HepG2 (cell line): ENCODE results near the gene KIAA0232. TPM values are rescaled to one million over a fixed set of nuclear protein-coding genes. Genes with fewer than 3 reads are reported as not detected.

Source experiments
- ATAC-seq: fragments of 200-7000 bp; cut with Tn5 transposase; 3 replicates; pipeline ENCODE4 v1.9.1; 2020; ENCODE audit warnings: mild to moderate bottlenecking, moderate library complexity
- BruUV-seq: library from RNA; stranded (reverse); fragments of 400-500 nt; replicated peaks from 2 replicates; lab custom pipeline; 2021; lab: Mats Ljungman, UMichigan
- CTCF ChIA-PET: fragments of 300-600 bp; formaldehyde crosslinking; extraction: SDS; loops from one replicate; lab custom pipeline; 2021; ENCODE audit warnings: low total read pairs, inconsistent platforms, low intra/inter-chr PET ratio; lab: Yijun Ruan, JAX
- POLR2A ChIA-PET: fragments of 350-600 bp; sonication (Branson Sonifier 250); formaldehyde crosslinking; loops from one replicate; lab custom pipeline; 2020; ENCODE audit warnings: antibody characterized with exemption, inconsistent platforms; lab: Yijun Ruan, JAX
- DNase-seq: peaks from one replicate; pipeline ENCODE4 v3.0.0-alpha.2; 2015; ENCODE audit warnings: low spot score
- FAIRE-seq: peaks from 3 replicates; lab custom pipeline; 2011; peaks lifted over from hg19 to GRCh38; lab: Jason Lieb, UNC
- H2AFZ ChIP-seq: one replicate; pipeline ENCODE4 v1.6.1; 2011; ENCODE audit warnings: low read length, inconsistent platforms
- H3K27ac ChIP-seq: fragments of 300-600 bp; 3 replicates; pipeline ENCODE4 v1.8.0; 2011; ENCODE audit warnings: mixed run types, mild to moderate bottlenecking, mixed read lengths, low read length, inconsistent platforms; ENCODE audit not compliant: insufficient read depth; ENCODE audit errors: extremely low read length
- H3K27me3 ChIP-seq, 2 experiments: fragments of 200-600 bp in 1 of 2; 2 replicates in 1 of 2; 3 replicates in 1 of 2; pipeline versions ENCODE4 v1.6.0 to v1.8.0; 2011; ENCODE audit warnings: low read length in 2 of 2, mild to moderate bottlenecking in 2 of 2, moderate library complexity in 2 of 2, inconsistent platforms in 1 of 2; ENCODE audit not compliant: insufficient read depth in 2 of 2, control insufficient read depth in 1 of 2
- H3K36me3 ChIP-seq, 2 experiments: fragments of 200-600 bp in 1 of 2; replicated peaks in 1 of 2; 2 replicates in 1 of 2; 3 replicates in 1 of 2; pipeline versions ENCODE4 v1.5.1 to v1.8.0; 2011; ENCODE audit warnings: low read length in 2 of 2, inconsistent platforms in 1 of 2; ENCODE audit not compliant: insufficient read depth in 2 of 2, control insufficient read depth in 1 of 2
- H3K4me1 ChIP-seq: 2 replicates; pipeline ENCODE4 v1.5.1; 2012; ENCODE audit warnings: low read length, inconsistent platforms; ENCODE audit not compliant: insufficient read depth
- H3K4me2 ChIP-seq: 2 replicates; pipeline ENCODE4 v1.6.0; 2011; ENCODE audit warnings: low read depth, low read length, inconsistent platforms
- H3K4me3 ChIP-seq, 3 experiments: fragments of 200-600 bp in 1 of 3; sonication (generic), shearing (Covaris generic) in 1 of 3; replicated peaks in 1 of 3; 2 replicates each; pipeline ENCODE4 v1.5.1; 2011 to 2016; ENCODE audit warnings: low read length in 3 of 3, inconsistent platforms in 2 of 3, low read depth in 2 of 3, mild to moderate bottlenecking in 2 of 3, control low read depth in 1 of 3, mixed read lengths in 1 of 3; ENCODE audit not compliant: insufficient read depth in 1 of 3
- H3K79me2 ChIP-seq: one replicate; pipeline ENCODE4 v1.6.1; 2011; ENCODE audit warnings: low read length, inconsistent platforms; ENCODE audit not compliant: insufficient read depth
- H3K9ac ChIP-seq: 2 replicates; pipeline ENCODE4 v1.6.0; 2011; ENCODE audit warnings: mild to moderate bottlenecking, low read depth, low read length, inconsistent platforms; ENCODE audit not compliant: insufficient read depth
- H3K9me3 ChIP-seq: 2 replicates; pipeline ENCODE4 v1.5.1; 2012; ENCODE audit warnings: mild to moderate bottlenecking, low read length
- H4K20me1 ChIP-seq: 2 replicates; pipeline ENCODE4 v1.6.0; 2011; ENCODE audit warnings: inconsistent platforms, mild to moderate bottlenecking, low read length, moderate library complexity; ENCODE audit not compliant: insufficient read depth
- SP4 ChIP-seq: sonication (generic); formaldehyde crosslinking; IDR thresholded peaks from 2 replicates; pipeline ENCODE4 v1.8.1; 2023; ENCODE audit warnings: mild to moderate bottlenecking, missing genetic modification reagents
- XRCC5 ChIP-seq: fragments of 200-400 bp; formaldehyde crosslinking; optimal IDR thresholded peaks from 2 replicates; pipeline ENCODE3; 2017; ENCODE audit warnings: mild to moderate bottlenecking, low read length
- ZBTB1 ChIP-seq: sonication (generic); formaldehyde crosslinking; IDR thresholded peaks from 2 replicates; pipeline ENCODE4 v1.4.0; 2020; ENCODE audit warnings: missing genetic modification reagents, borderline replicate concordance
- ZNF432 ChIP-seq: sonication (generic); formaldehyde crosslinking; IDR thresholded peaks from 2 replicates; pipeline ENCODE4 v1.5.0; 2020; ENCODE audit warnings: missing genetic modification reagents, mild to moderate bottlenecking, borderline replicate concordance
- ZNF510 ChIP-seq: sonication (generic); formaldehyde crosslinking; IDR thresholded peaks from 2 replicates; pipeline ENCODE4 v1.4.0; 2020; ENCODE audit warnings: low read depth, mild to moderate bottlenecking, missing genetic modification reagents
- ZNF629 ChIP-seq: sonication (generic); formaldehyde crosslinking; conservative IDR thresholded peaks from 2 replicates; pipeline ENCODE4 v1.5.0; 2020; ENCODE audit warnings: missing genetic modification reagents
- WGBS: methylation state at CpG from one replicate; pipeline ENCODE4 v1.1.6; 2017; ENCODE audit warnings: low lambda C conversion rate; 5-methylcytosine and 5-hydroxymethylcytosine counted together
- in situ Hi-C: cut with HindIII; loops from 2 replicates; pipeline ENCODE4 v1.10.0; 2017; ENCODE audit warnings: low pct_unique_long_range_greater_than_20kb; ENCODE audit not compliant: extremely low pct_ligation_motif_present
- intact Hi-C: fragments of 100-400 bp; cut with micrococcal nuclease; formaldehyde crosslinking; loops from one replicate; pipeline ENCODE4 v1.10.0; 2022; ENCODE audit not compliant: unreplicated experiment
- polyA plus RNA-seq, 8 experiments: library from polyadenylated mRNA; depleted of rRNA in 3 of 8; stranded (reverse) in 7 of 8; unstranded in 1 of 8; fragments of >200 nt; fragmentation: Illumina TruSeq in 4 of 8; extraction: Trizol in 4 of 8; gene quantifications; 2 replicates each; pipeline versions ENCODE4 v1.2.1 to v1.2.3, GENCODE V29; 2011 to 2016; ENCODE audit warnings: low read depth in 4 of 8, missing spikeins in 1 of 8, mixed read lengths in 1 of 8; ENCODE audit not compliant: insufficient read depth in 1 of 8
- total RNA-seq, 5 experiments: library from RNA; depleted of rRNA; stranded (reverse); fragments of >200 nt; fragmentation: Illumina TruSeq; extraction: Trizol; gene quantifications; 2 replicates each; pipeline ENCODE4 v1.2.3, GENCODE V29; 2016; ENCODE audit warnings: low read depth in 1 of 5
- TF ChIP-seq, protein P1 (sequence below): sonication (generic); formaldehyde crosslinking; IDR thresholded peaks from 2 replicates; pipeline ENCODE4 v1.8.0; 2022; ENCODE audit warnings: mild to moderate bottlenecking, missing genetic modification reagents; ENCODE audit not compliant: insufficient replicate concordance
- TF ChIP-seq, protein P2 (sequence below), 2 experiments: fragments of 450-650 bp in 1 of 2; sonication (generic) in 1 of 2; formaldehyde crosslinking in 1 of 2; IDR thresholded peaks; 2 replicates each; pipeline versions ENCODE4 v1.6.1 to v1.8.0; 2016 to 2022; ENCODE audit warnings: antibody characterized with exemption in 1 of 2, mild to moderate bottlenecking in 1 of 2, missing genetic modification reagents in 1 of 2

KIAA0232 gene
- total and polyA plus RNA-seq, 2 of the 13 experiments (the other 11 are each of a cell fraction or from before 2014, with no cell fraction given): 7.8 to 17.1 TPM

DNA sequence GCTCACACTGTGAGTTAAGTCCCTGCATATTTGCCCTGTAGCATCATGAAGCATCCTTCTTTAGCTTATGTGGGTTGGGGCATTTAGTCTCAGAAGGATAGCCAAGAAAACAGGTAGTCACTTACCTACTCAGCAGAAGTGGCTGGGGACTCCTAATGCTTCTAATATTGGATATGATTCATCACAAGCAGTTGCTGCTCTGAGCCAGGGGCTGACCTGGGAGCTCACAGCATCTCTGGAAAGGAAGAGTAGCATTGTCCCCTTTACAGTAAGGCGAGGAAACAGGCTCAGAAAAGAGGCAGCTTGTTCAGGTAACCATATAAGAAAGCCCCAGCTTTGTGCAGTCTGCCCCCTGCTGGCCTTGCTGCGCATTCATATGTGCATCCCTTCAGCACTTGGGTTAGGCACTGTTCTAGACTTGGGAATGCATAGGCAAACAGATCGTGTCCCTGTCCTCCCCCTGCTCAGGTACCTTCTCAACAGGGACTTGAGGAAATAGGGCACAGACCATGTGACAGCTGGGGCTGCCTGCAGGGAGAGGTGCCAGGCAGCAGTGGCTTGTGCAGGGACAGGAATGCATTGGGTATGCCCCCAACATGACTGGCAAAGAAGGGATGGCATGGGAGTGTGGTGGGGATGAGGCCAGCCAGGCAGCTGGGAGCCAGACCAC, 91.4 kb downstream of the KIAA0232 start:
- DNase-seq: peak; percentile 41
- ChIA-PET POLR2A (interaction anchor here (1.0 to 2.9 kb wide), 4 partner anchors 19 to 200 kb away, joined by 3 to 13 read pairs (median 4); a partner anchor contains a TSS), CTCF (interaction anchor here (1.1 to 2.5 kb wide), 4 partner anchors 90 to 154 kb away, joined by 3 to 50 read pairs (median 3); no protein-coding TSS in a partner anchor)
- H2AFZ ChIP-seq: no peak overlapping the region
- no peaks in the 10 kb centered on the region for H3K27me3 ChIP-seq
- peaks cover 3% of the 10 kb centered on the region; the same call in 1 of the 2 replicates for H4K20me1 ChIP-seq
- H3K79me2 ChIP-seq: no peaks in the 10 kb centered on the region
- 80% methylated on average over 2 of the region's 3 CpGs for WGBS
- H3K9ac ChIP-seq: no peak overlapping the region
- intact Hi-C loops: loop anchor here (1.0 kb wide), 1 partner anchor 154 kb away; no protein-coding TSS in a partner anchor
- in situ Hi-C loops: no loop called here
- BruUV-seq: no TSS peak
- no peak overlapping the region for H3K4me2 ChIP-seq
- H3K9me3 ChIP-seq: no peaks in the 10 kb centered on the region
- H3K4me1 ChIP-seq: no peaks in the 10 kb centered on the region
- no peak overlapping the region for H3K27ac ChIP-seq
- ATAC-seq: peak; percentile 89
- H3K36me3 ChIP-seq: peaks cover 15 to 72% of the 10 kb centered on the region in 2 experiments
- no peak overlapping the region for H3K4me3 ChIP-seq
- peak; percentile 76 for FAIRE-seq
- TF ChIP-seq, protein P1, sequence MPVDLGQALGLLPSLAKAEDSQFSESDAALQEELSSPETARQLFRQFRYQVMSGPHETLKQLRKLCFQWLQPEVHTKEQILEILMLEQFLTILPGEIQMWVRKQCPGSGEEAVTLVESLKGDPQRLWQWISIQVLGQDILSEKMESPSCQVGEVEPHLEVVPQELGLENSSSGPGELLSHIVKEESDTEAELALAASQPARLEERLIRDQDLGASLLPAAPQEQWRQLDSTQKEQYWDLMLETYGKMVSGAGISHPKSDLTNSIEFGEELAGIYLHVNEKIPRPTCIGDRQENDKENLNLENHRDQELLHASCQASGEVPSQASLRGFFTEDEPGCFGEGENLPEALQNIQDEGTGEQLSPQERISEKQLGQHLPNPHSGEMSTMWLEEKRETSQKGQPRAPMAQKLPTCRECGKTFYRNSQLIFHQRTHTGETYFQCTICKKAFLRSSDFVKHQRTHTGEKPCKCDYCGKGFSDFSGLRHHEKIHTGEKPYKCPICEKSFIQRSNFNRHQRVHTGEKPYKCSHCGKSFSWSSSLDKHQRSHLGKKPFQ (CRISPR knock-in tag): no peak
- TF ChIP-seq SP4 (CRISPR knock-in tag) (no peak; the same call in 1 of the 2 replicates), ZNF510 (CRISPR knock-in tag) (no peak), ZNF629 (CRISPR knock-in tag) (0 out of 2 replicates have a peak, but pooled peaks have one; percentile 32), ZNF432 (CRISPR knock-in tag) (no peak), ZBTB1 (no peak), XRCC5 (peak; percentile 59)
- TF ChIP-seq, protein P2, sequence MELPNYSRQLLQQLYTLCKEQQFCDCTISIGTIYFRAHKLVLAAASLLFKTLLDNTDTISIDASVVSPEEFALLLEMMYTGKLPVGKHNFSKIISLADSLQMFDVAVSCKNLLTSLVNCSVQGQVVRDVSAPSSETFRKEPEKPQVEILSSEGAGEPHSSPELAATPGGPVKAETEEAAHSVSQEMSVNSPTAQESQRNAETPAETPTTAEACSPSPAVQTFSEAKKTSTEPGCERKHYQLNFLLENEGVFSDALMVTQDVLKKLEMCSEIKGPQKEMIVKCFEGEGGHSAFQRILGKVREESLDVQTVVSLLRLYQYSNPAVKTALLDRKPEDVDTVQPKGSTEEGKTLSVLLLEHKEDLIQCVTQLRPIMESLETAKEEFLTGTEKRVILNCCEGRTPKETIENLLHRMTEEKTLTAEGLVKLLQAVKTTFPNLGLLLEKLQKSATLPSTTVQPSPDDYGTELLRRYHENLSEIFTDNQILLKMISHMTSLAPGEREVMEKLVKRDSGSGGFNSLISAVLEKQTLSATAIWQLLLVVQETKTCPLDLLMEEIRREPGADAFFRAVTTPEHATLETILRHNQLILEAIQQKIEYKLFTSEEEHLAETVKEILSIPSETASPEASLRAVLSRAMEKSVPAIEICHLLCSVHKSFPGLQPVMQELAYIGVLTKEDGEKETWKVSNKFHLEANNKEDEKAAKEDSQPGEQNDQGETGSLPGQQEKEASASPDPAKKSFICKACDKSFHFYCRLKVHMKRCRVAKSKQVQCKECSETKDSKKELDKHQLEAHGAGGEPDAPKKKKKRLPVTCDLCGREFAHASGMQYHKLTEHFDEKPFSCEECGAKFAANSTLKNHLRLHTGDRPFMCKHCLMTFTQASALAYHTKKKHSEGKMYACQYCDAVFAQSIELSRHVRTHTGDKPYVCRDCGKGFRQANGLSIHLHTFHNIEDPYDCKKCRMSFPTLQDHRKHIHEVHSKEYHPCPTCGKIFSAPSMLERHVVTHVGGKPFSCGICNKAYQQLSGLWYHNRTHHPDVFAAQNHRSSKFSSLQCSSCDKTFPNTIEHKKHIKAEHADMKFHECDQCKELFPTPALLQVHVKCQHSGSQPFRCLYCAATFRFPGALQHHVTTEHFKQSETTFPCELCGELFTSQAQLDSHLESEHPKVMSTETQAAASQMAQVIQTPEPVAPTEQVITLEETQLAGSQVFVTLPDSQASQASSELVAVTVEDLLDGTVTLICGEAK (IDR thresholded peaks at IDR 0.05): no peak
- TF ChIP-seq, protein P2 (CRISPR knock-in tag; IDR thresholded peaks at IDR 0.05): no peak
